SKM-1 (cell line): ENCODE results near the gene ERGIC1.

Source experiments
- DNase-seq: peaks from one replicate; lab custom pipeline; 2025; ENCODE audit not compliant: unreplicated experiment; lab: John Stamatoyannopoulos, UW

Gene ERGIC1

GRCh38 chr5:172827841-172828240 lies 6.2 kb upstream of the ERGIC1 start:
- DNase-seq: no peak

GRCh38 chr5:172828911-172829431 lies 5.1 kb upstream of the ERGIC1 start:
- DNase-seq: no peak

- no peak for DNase-seq
Measured at GRCh38 chr5:172830275-172830799, 3.7 kb upstream of the ERGIC1 start.

GRCh38 chr5:172830876-172831662 lies 3.0 kb upstream of the ERGIC1 start:
- DNase-seq: no peak

GRCh38 chr5:172832383-172833315 lies 1.4 kb upstream of the ERGIC1 start:
- DNase-seq: no peak

- DNase-seq: no peak
Measured at GRCh38 chr5:172833372-172833685, 722 bp upstream of the ERGIC1 start.

GRCh38 chr5:172834415-172835289 lies 601 bp downstream of the ERGIC1 start:
- no peak for DNase-seq

GRCh38 chr5:172835290-172835993 lies 1.4 kb downstream of the ERGIC1 start:
- no peak for DNase-seq

GRCh38 chr5:172835994-172836356 lies 1.9 kb downstream of the ERGIC1 start:
- DNase-seq: no peak

GRCh38 chr5:172837640-172838039 lies 3.6 kb downstream of the ERGIC1 start:
- DNase-seq: no peak

GRCh38 chr5:172838151-172838875 lies 4.3 kb downstream of the ERGIC1 start:
- DNase-seq: no peak

- DNase-seq: no peak
Measured at GRCh38 chr5:172839669-172840431, 5.8 kb downstream of the ERGIC1 start.

- DNase-seq: no peak
Measured at GRCh38 chr5:172840432-172841154, 6.5 kb downstream of the ERGIC1 start.

- DNase-seq: no peak
Measured at GRCh38 chr5:172841256-172841655, 7.2 kb downstream of the ERGIC1 start.

GRCh38 chr5:172843825-172844576 lies 9.9 kb downstream of the ERGIC1 start:
- DNase-seq: no peak

GRCh38 chr5:172844577-172844838 lies 10.5 kb downstream of the ERGIC1 start:
- DNase-seq: no peak

- no peak for DNase-seq
Measured at GRCh38 chr5:172845154-172845553, 11.1 kb downstream of the ERGIC1 start.

- DNase-seq: no peak
Measured at GRCh38 chr5:172845576-172845975, 11.5 kb downstream of the ERGIC1 start.
